Gastroesophageal sphincter (tissue), 4 donors: ENCODE data around the gene EXD3. TPM values are rescaled to one million over a fixed set of nuclear protein-coding genes. Genes with fewer than 3 reads are reported as not detected.

Experiments used
- ATAC-seq: fragments of 150-250 bp; one replicate; pipeline ENCODE4 v1.9.1; 2016; ENCODE audit warnings: mild to moderate bottlenecking, moderate library complexity
- H3K27ac ChIP-seq, 4 donors: fragments of 200-600 bp; sonication (generic) in 3 of 4; 1 replicate in 3 of 4; 2 replicates in 1 of 4; pipeline ENCODE4 v1.5.1; 2016 to 2019
- H3K27me3 ChIP-seq: fragments of 200-600 bp; sonication (generic); one replicate; pipeline ENCODE4 v1.5.1; 2019
- H3K36me3 ChIP-seq, 2 donors: fragments of 200-600 bp; sonication (generic); one replicate each; pipeline ENCODE4 v1.5.1; 2019; ENCODE audit warnings: control low read depth in 1 of 2
- H3K4me1 ChIP-seq, 3 donors: fragments of 200-600 bp; sonication (generic); 1 replicate in 2 of 3; 2 replicates in 1 of 3; pipeline ENCODE4 v1.5.1; 2016 to 2019; ENCODE audit warnings: control low read depth in 2 of 3
- H3K4me3 ChIP-seq, 2 donors: fragments of 200-600 bp; sonication (generic); one replicate each; pipeline ENCODE4 v1.5.1; 2019; ENCODE audit warnings: mild to moderate bottlenecking in 1 of 2, moderate library complexity in 1 of 2
- H3K9me3 ChIP-seq, 3 donors: fragments of 200-600 bp; sonication (generic); one replicate each; pipeline ENCODE4 v1.5.1; 2017 to 2019; ENCODE audit warnings: control low read depth in 2 of 3
- EP300 ChIP-seq: sonication (generic); formaldehyde crosslinking; IDR thresholded peaks from one replicate; pipeline ENCODE4 v1.6.1; 2017; ENCODE audit warnings: antibody characterized with exemption, mild to moderate bottlenecking
- POLR2A ChIP-seq, 2 donors: fragments of 450-650 bp; IDR thresholded peaks; one replicate each; pipeline ENCODE4 v1.6.1; 2017; ENCODE audit warnings: antibody characterized with exemption in 2 of 2, mild to moderate bottlenecking in 2 of 2, moderate library complexity in 1 of 2
- POLR2AphosphoS5 ChIP-seq: sonication (generic); formaldehyde crosslinking; IDR thresholded peaks from one replicate; pipeline ENCODE4 v1.6.1; 2017; ENCODE audit warnings: antibody characterized with exemption
- WGBS, 2 donors: methylation state at CpG; one replicate each; pipeline ENCODE4 v1.1.5; 2018; ENCODE audit warnings: low coverage in 1 of 2; 5-methylcytosine and 5-hydroxymethylcytosine counted together
- total RNA-seq, 4 donors: library from RNA; depleted of rRNA; stranded (reverse); fragments of >200 nt; gene quantifications; one replicate each; pipeline ENCODE4 v1.1.0, GENCODE V29; 2016
- TF ChIP-seq, protein P1 (sequence below), 4 experiments: fragments of 200-600 bp in 2 of 4; fragments of 450-650 bp in 2 of 4; sonication (generic) in 1 of 4; IDR thresholded peaks; one replicate each; pipeline ENCODE4 v1.5.1; 2017 to 2019; ENCODE audit warnings: antibody characterized with exemption in 4 of 4, mild to moderate bottlenecking in 2 of 4, moderate library complexity in 2 of 4

EXD3 gene
- total RNA-seq, 4 donors from 2014 or later, result 3.7 to 29.7 (median 10.9) TPM

DNA sequence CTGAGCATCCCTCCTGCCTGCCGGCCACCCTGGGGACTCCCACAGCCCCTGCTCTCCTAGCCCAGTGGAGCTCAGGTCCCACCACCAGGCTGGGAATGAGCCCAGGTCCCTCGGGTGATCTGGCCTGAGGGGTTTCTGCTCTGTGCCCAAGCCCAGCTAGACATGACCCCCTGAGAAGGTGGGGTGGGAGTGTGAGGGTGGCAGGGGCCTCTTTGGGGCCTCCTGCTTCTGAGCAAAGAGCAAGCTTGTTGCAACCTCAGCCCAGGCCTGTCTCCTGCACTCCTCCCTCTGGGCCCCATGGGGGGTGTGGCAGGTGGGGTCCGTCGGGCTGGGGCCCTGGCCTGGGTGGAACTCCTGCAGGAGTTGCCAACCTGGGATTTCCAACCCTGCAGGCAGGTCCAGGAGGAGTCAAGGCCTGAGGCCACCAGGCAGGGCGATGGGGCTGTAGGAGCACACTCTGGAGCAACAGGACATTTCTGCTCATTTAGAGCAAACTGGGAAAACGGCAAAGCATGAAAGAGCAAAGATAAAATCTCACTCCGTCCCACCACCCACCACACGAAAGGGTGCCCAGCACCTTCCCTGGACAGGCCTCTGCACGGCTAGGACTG is 109.5 kb downstream of the EXD3 start:
- WGBS, 2 donors, result no CpG with 5 or more reads among the region's 9 CpGs
- Histone ChIP-seq H3K4me1 (peaks cover 0 to 21% (median 9%) of the 10 kb centered on the region in 3 donors), H3K4me3 (no peak overlapping the region), H3K27ac (no peak overlapping the region), H3K9me3 (no peaks in the 10 kb centered on the region), H3K36me3 (no peaks in the 10 kb centered on the region), H3K27me3 (peaks cover 56% of the 10 kb centered on the region)
- TF ChIP-seq EP300 (no peak), POLR2A (IDR thresholded peaks at IDR 0.05) (no peak), POLR2AphosphoS5 (no peak)
- TF ChIP-seq, protein P1, sequence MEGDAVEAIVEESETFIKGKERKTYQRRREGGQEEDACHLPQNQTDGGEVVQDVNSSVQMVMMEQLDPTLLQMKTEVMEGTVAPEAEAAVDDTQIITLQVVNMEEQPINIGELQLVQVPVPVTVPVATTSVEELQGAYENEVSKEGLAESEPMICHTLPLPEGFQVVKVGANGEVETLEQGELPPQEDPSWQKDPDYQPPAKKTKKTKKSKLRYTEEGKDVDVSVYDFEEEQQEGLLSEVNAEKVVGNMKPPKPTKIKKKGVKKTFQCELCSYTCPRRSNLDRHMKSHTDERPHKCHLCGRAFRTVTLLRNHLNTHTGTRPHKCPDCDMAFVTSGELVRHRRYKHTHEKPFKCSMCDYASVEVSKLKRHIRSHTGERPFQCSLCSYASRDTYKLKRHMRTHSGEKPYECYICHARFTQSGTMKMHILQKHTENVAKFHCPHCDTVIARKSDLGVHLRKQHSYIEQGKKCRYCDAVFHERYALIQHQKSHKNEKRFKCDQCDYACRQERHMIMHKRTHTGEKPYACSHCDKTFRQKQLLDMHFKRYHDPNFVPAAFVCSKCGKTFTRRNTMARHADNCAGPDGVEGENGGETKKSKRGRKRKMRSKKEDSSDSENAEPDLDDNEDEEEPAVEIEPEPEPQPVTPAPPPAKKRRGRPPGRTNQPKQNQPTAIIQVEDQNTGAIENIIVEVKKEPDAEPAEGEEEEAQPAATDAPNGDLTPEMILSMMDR (IDR thresholded peaks at IDR 0.05), result no peak
- no peak for ATAC-seq

DNA sequence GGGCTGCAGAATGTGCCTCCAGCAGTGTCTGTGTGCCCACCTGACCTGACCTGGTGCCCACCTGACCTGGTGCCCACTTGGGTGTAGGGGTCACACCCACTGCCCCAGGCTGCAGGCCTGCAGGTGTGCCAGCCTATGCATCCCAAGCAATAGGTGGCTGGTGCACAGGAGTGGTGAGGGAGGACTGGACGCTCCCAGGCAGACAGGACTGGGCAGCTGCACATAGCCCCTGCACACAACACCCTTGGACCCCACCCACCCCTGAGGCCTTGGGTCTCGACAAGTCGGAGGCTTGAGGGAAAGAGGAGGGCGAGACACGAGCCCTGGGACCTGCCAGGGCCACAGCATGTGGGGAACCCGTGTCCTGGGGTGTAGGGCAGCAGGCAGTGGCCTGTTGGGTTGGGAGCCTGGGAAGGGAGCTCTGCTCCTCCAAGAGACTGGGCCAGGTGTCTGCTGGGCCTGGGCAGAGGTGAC is 110.1 kb downstream of the EXD3 start:
- TF ChIP-seq, protein P1 (IDR thresholded peaks at IDR 0.05), result no peak
- TF ChIP-seq EP300 (no peak), POLR2AphosphoS5 (no peak), POLR2A (IDR thresholded peaks at IDR 0.05) (no peak)
- peaks cover 59% of the 10 kb centered on the region for H3K27me3 ChIP-seq

DNA sequence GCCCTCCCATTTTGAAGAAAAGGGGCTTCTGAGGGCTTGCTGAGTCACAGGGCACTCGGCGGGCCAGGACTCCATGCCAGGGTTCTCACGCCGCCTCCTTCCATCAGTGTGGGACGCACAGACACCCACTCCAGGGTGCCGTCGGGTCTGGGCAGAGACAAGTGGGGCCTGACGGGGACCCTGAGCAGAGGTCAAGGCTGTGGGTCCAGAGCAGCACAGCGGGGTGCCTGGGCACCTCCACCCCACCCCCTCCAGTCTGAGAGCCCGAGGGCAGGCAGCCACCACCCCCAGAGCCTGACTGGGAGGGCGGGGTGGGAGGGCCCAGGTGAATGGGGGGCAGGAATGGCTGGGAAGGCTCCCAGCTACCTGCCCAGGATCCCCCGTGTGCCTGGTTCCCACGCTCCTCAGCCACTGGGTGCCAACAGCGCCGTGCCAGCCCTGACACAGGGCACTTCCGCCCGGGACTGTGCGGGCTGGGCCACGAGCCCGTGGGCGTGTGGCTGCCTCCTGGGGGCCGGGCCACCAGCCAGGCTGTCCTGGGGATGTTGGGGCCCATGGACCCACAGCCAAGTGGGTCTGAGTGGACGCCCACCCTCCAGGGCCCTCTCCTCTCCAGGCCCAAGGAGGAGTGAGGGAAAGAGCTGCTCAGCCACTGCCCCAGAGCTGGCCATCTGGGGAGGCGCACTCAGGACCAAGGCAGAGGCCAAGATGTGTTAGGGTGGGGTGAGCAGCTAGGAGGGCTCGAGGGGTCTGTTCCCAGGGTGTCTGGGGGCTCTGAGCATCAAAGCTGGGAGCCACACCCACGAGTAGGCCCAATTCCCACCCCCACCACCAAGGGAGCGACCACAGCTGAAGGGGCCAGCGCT is 110.7 kb downstream of the EXD3 start:
- ATAC-seq, result no peak
- H3K27me3 ChIP-seq, result peaks cover 59% of the 10 kb centered on the region
- no peaks in the 10 kb centered on the region for H3K9me3 ChIP-seq
- peaks cover 0 to 30% (median 13%) of the 10 kb centered on the region in 3 donors for H3K4me1 ChIP-seq
- WGBS, 2 donors, result 80% methylated on average over 2 of the region's 28 CpGs; no CpG with 5 or more reads in 1 of the 2 donors
- TF ChIP-seq, protein P1 (IDR thresholded peaks at IDR 0.05), result no peak
- no peak for TF ChIP-seq POLR2A (IDR thresholded peaks at IDR 0.05)
- no peak overlapping the region for H3K4me3 ChIP-seq
- H3K27ac ChIP-seq, result no peak overlapping the region
- H3K36me3 ChIP-seq, result no peaks in the 10 kb centered on the region

More for the DNA sequence above, 110.1 kb downstream of the EXD3 start:
- Histone ChIP-seq H3K36me3 (no peaks in the 10 kb centered on the region), H3K9me3 (no peaks in the 10 kb centered on the region), H3K4me3 (no peak overlapping the region), H3K4me1 (peaks cover 0 to 25% (median 9%) of the 10 kb centered on the region in 3 donors), H3K27ac (no peak overlapping the region)
- WGBS, 2 donors, result no CpG with 5 or more reads among the region's 6 CpGs
- no peak for ATAC-seq

DNA sequence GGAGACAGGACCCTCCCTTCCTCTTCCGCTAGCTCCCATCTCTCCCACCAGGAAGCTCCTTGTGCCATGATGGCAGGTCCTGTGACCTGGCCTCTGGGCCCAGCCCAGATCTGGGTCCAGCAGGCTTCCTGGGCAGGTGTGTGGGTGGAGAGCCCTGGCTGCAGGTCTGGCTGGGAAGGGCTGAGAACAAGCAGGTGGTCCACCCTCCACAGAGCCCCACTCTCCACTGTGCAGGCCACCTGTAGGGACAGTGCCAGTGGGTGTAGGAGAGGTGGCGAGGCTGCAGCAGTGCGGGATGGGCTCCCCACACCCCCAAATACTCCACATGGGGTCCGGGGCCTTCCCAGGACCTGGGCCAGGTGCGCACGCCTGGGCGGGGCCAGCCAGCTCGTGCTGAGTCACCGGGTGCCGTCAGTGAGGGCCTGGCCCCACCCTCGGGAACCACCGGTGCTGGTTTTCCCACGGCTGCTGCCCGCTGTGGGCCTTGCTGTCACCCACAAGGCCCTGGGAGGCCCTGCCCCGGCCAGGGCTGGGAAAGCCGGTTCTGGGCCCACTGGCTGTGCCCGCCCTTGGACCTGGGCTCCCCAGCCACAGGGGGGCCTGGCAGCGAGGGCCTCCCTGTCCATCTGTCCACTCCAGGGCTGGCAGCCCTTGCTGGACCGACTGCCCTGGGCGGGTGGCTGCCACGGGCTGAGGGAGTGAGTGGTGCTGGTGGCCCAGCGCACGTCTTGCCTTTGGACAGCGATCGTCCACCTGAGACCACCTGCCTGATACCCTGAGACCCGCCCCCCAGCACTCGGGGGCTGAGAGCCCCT is 111.6 kb downstream of the EXD3 start:
- Histone ChIP-seq H3K4me1 (peaks cover 0 to 30% (median 20%) of the 10 kb centered on the region in 3 donors), H3K36me3 (no peaks in the 10 kb centered on the region), H3K9me3 (no peaks in the 10 kb centered on the region), H3K4me3 (no peak overlapping the region), H3K27me3 (peaks cover 59% of the 10 kb centered on the region), H3K27ac (no peak overlapping the region)
- TF ChIP-seq, protein P1 (IDR thresholded peaks at IDR 0.05), result no peak
- TF ChIP-seq POLR2AphosphoS5 (no peak), EP300 (no peak), POLR2A (IDR thresholded peaks at IDR 0.05) (no peak)
- no CpG with 5 or more reads among the region's 27 CpGs for WGBS, 2 donors
- ATAC-seq, result no peak
